Adrenal gland (tissue), 5 donors: ENCODE measurements around the gene C11orf58.

Source experiments
- CTCF ChIP-seq, 6 experiments: fragments of 450-650 bp in 4 of 6; fragments of 200-600 bp in 2 of 6; sonication (generic) in 1 of 6; IDR thresholded peaks; 1 replicate in 5 of 6; 2 replicates in 1 of 6; pipeline versions ENCODE4 v1.5.1 to v1.8.0; 2016 to 2021; ENCODE audit warnings: antibody characterized with exemption in 6 of 6, mild to moderate bottlenecking in 2 of 6, moderate library complexity in 1 of 6
- POLR2A ChIP-seq, 2 donors: fragments of 450-650 bp; IDR thresholded peaks; one replicate each; pipeline ENCODE4 v1.6.1; 2017; ENCODE audit warnings: antibody characterized with exemption in 2 of 2, mild to moderate bottlenecking in 2 of 2, moderate library complexity in 1 of 2
- donor health status: DM: no; HTN: no; CAD: no.

- TF ChIP-seq CTCF (IDR thresholded peaks at IDR 0.05): no peak
- TF ChIP-seq POLR2A (IDR thresholded peaks at IDR 0.05): no peak
Measured at GRCh38 chr11:16778286-16778685, 39.8 kb downstream of the C11orf58 start.
